OCI-LY7 (cell line): ENCODE data around the gene LHX4.

Source experiments
- CTCF ChIP-seq: fragments of 200-600 bp; sonication (generic); conservative IDR thresholded peaks from 2 replicates; pipeline ENCODE4 v1.5.1; 2014; ENCODE audit warnings: mild to moderate bottlenecking, antibody characterized with exemption, low read length, moderate library complexity, mixed read lengths
- EZH2phosphoT487 ChIP-seq: fragments of 200-600 bp; sonication (generic); IDR thresholded peaks from 2 replicates; pipeline ENCODE4 v1.6.1; 2018; ENCODE audit warnings: low read depth, borderline replicate concordance, mild to moderate bottlenecking, mixed run types, antibody characterized with exemption, low read length, moderate library complexity, mixed read lengths

- TF ChIP-seq CTCF (no peak), EZH2phosphoT487 (no peak)
Measured at GRCh38 chr1:180255536-180256340, 25.7 kb downstream of the LHX4 start.
